ENCODE measurements around the gene OPHN1. TPM values are rescaled to one million over a fixed set of nuclear protein-coding genes. Genes with fewer than 3 reads are reported as not detected.
"Not testable (repeated sequence)": the region's sequence is repeated elsewhere in the genome, so short reads cannot be mapped to it uniquely, and the experiment has no call there.

OPHN1 gene
- total RNA-seq, 1 experiment from 2014 or later: 4.0 TPM

GRCh38 chrX:68396953-68397352 is 36.3 kb downstream of the OPHN1 start:
- DNase-seq (ENCODE audit: unreplicated experiment): no peak
- peaks cover 33% of the 10 kb centered on the region for H3K27me3 Mint-ChIP-seq (ENCODE audit: insufficient read depth, unreplicated experiment)
- intact Hi-C loops (cut with micrococcal nuclease): no loop called here
- H3K4me3 Mint-ChIP-seq (ENCODE audit: unreplicated experiment): no peak overlapping the region
- H3K9me3 Mint-ChIP-seq (ENCODE audit: unreplicated experiment): no peaks in the 10 kb centered on the region
- ChIA-PET CTCF (no interaction called here), POLR2A (no interaction called here)
- H3K4me1 Mint-ChIP-seq (ENCODE audit: insufficient read depth, unreplicated experiment): no peaks in the 10 kb centered on the region
- no TSS peak for BruUV-seq (replicated peaks)
- no peak overlapping the region for H3K27ac Mint-ChIP-seq (ENCODE audit: low read depth, unreplicated experiment)
- no peak for TF ChIP-seq CTCF (IDR thresholded peaks at IDR 0.05; ENCODE audit: unreplicated experiment)
- H3K36me3 Mint-ChIP-seq (ENCODE audit: insufficient read depth, unreplicated experiment): peaks cover 6% of the 10 kb centered on the region

- H3K27ac Mint-ChIP-seq (ENCODE audit: low read depth, unreplicated experiment); DNase-seq (ENCODE audit: unreplicated experiment); BruUV-seq (replicated peaks); H3K36me3 Mint-ChIP-seq (ENCODE audit: insufficient read depth, unreplicated experiment); H3K4me1 Mint-ChIP-seq (ENCODE audit: insufficient read depth, unreplicated experiment); POLR2A ChIA-PET; H3K4me3 Mint-ChIP-seq (ENCODE audit: unreplicated experiment); intact Hi-C loops (cut with micrococcal nuclease); H3K9me3 Mint-ChIP-seq (ENCODE audit: unreplicated experiment): not testable (repeated sequence)
- H3K27me3 Mint-ChIP-seq (ENCODE audit: insufficient read depth, unreplicated experiment): peaks cover 13% of the 10 kb centered on the region
- CTCF ChIA-PET: interaction anchor here (0.5 to 0.7 kb wide), 4 partner anchors 54 to 1744 kb away, joined by 3 to 5 read pairs (median 4); no protein-coding TSS in a partner anchor
Observed at GRCh38 chrX:68389419-68389960, 43.8 kb downstream of the OPHN1 start.

- TF ChIP-seq CTCF (IDR thresholded peaks at IDR 0.05; ENCODE audit: unreplicated experiment): no peak
- no peak overlapping the region for H3K4me3 Mint-ChIP-seq (ENCODE audit: unreplicated experiment)
- no TSS peak for BruUV-seq (replicated peaks)
- H3K27ac Mint-ChIP-seq (ENCODE audit: low read depth, unreplicated experiment): no peak overlapping the region
- no peaks in the 10 kb centered on the region for H3K9me3 Mint-ChIP-seq (ENCODE audit: unreplicated experiment)
- CTCF ChIA-PET: interaction anchor here (0.5 to 0.7 kb wide), 4 partner anchors 16 to 681 kb away, joined by 3 to 8 read pairs (median 4); no protein-coding TSS in a partner anchor
- POLR2A ChIA-PET: interaction anchor here (0.7 kb wide), 1 partner anchor 1225 kb away, joined by 3 read pairs; no protein-coding TSS in a partner anchor
- no peaks in the 10 kb centered on the region for H3K4me1 Mint-ChIP-seq (ENCODE audit: insufficient read depth, unreplicated experiment)
- DNase-seq (ENCODE audit: unreplicated experiment): no peak
- H3K27me3 Mint-ChIP-seq (ENCODE audit: insufficient read depth, unreplicated experiment): peaks cover 13% of the 10 kb centered on the region
- H3K36me3 Mint-ChIP-seq (ENCODE audit: insufficient read depth, unreplicated experiment): no peaks in the 10 kb centered on the region
- intact Hi-C loops (cut with micrococcal nuclease): no loop called here
Observed at GRCh38 chrX:68387776-68388175, 45.5 kb downstream of the OPHN1 start.

- peaks cover 13% of the 10 kb centered on the region for H3K9me3 Mint-ChIP-seq (ENCODE audit: unreplicated experiment)
- no peaks in the 10 kb centered on the region for H3K36me3 Mint-ChIP-seq (ENCODE audit: insufficient read depth, unreplicated experiment)
- BruUV-seq (replicated peaks): no TSS peak
- no peak overlapping the region for H3K27ac Mint-ChIP-seq (ENCODE audit: low read depth, unreplicated experiment)
- ChIA-PET POLR2A (no interaction called here), CTCF (no interaction called here)
- TF ChIP-seq CTCF (IDR thresholded peaks at IDR 0.05; ENCODE audit: unreplicated experiment): no peak
- H3K4me1 Mint-ChIP-seq (ENCODE audit: insufficient read depth, unreplicated experiment): no peaks in the 10 kb centered on the region
- intact Hi-C loops (cut with micrococcal nuclease): no loop called here
- peaks cover 13% of the 10 kb centered on the region for H3K27me3 Mint-ChIP-seq (ENCODE audit: insufficient read depth, unreplicated experiment)
- H3K4me3 Mint-ChIP-seq (ENCODE audit: unreplicated experiment): no peak overlapping the region
- no peak for DNase-seq (ENCODE audit: unreplicated experiment)
Observed at GRCh38 chrX:68383540-68383939, 49.8 kb downstream of the OPHN1 start.

GRCh38 chrX:68377579-68377978 is 55.7 kb downstream of the OPHN1 start:
- CTCF ChIA-PET; H3K4me1 Mint-ChIP-seq (ENCODE audit: insufficient read depth, unreplicated experiment); H3K36me3 Mint-ChIP-seq (ENCODE audit: insufficient read depth, unreplicated experiment); BruUV-seq (replicated peaks); intact Hi-C loops (cut with micrococcal nuclease); H3K4me3 Mint-ChIP-seq (ENCODE audit: unreplicated experiment); POLR2A ChIA-PET; DNase-seq (ENCODE audit: unreplicated experiment); H3K27ac Mint-ChIP-seq (ENCODE audit: low read depth, unreplicated experiment): not testable (repeated sequence)
- H3K9me3 Mint-ChIP-seq (ENCODE audit: unreplicated experiment): peaks cover 13% of the 10 kb centered on the region
- H3K27me3 Mint-ChIP-seq (ENCODE audit: insufficient read depth, unreplicated experiment): peaks cover 13% of the 10 kb centered on the region
